ENCODE results near the gene NUDT12. TPM values are rescaled to one million over a fixed set of nuclear protein-coding genes. Genes with fewer than 3 reads are reported as not detected.

NUDT12 gene
- total and polyA plus RNA-seq, 2 of the 13 experiments (the other 11 are each of a cell fraction or from before 2014, with no cell fraction given) = 2.3 to 5.4 TPM

DNA sequence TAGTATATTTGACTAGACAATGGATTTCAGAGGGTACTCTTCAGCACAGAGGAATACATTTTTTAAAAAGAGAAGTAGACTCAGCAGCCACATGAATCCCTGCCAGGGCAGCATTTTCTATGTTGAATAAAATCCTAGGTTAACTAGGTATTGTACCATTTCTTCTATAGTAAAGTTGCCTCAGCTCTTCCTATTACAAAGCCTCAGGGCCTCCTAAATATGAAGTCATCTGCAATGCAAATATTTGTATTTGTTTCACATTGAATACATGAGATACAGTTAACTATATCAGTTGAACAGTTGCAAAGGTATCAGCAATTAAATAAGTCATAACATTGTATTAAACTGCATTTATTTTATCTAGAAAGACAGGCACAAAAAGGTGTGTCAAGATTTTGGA lies 59.5 kb downstream of the NUDT12 start (continued):
- TF ChIP-seq, protein P1, sequence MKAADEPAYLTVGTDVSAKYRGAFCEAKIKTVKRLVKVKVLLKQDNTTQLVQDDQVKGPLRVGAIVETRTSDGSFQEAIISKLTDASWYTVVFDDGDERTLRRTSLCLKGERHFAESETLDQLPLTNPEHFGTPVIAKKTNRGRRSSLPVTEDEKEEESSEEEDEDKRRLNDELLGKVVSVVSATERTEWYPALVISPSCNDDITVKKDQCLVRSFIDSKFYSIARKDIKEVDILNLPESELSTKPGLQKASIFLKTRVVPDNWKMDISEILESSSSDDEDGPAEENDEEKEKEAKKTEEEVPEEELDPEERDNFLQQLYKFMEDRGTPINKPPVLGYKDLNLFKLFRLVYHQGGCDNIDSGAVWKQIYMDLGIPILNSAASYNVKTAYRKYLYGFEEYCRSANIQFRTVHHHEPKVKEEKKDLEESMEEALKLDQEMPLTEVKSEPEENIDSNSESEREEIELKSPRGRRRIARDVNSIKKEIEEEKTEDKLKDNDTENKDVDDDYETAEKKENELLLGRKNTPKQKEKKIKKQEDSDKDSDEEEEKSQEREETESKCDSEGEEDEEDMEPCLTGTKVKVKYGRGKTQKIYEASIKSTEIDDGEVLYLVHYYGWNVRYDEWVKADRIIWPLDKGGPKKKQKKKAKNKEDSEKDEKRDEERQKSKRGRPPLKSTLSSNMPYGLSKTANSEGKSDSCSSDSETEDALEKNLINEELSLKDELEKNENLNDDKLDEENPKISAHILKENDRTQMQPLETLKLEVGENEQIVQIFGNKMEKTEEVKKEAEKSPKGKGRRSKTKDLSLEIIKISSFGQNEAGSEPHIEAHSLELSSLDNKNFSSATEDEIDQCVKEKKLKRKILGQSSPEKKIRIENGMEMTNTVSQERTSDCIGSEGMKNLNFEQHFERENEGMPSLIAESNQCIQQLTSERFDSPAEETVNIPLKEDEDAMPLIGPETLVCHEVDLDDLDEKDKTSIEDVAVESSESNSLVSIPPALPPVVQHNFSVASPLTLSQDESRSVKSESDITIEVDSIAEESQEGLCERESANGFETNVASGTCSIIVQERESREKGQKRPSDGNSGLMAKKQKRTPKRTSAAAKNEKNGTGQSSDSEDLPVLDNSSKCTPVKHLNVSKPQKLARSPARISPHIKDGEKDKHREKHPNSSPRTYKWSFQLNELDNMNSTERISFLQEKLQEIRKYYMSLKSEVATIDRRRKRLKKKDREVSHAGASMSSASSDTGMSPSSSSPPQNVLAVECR (CRISPR knock-in tag; IDR thresholded peaks at IDR 0.05; ENCODE audit: borderline replicate concordance) = no peak
- TF ChIP-seq, protein P2, sequence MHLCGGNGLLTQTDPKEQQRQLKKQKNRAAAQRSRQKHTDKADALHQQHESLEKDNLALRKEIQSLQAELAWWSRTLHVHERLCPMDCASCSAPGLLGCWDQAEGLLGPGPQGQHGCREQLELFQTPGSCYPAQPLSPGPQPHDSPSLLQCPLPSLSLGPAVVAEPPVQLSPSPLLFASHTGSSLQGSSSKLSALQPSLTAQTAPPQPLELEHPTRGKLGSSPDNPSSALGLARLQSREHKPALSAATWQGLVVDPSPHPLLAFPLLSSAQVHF (CRISPR knock-in tag; IDR thresholded peaks at IDR 0.05) = no peak
- no peak for TF ChIP-seq SUZ12 (IDR thresholded peaks at IDR 0.05; ENCODE audit: low read depth, low read length)
- no peak for TF ChIP-seq HDAC6 (IDR thresholded peaks at IDR 0.05; ENCODE audit: low read depth, low read length)
- TF ChIP-seq, protein P3, sequence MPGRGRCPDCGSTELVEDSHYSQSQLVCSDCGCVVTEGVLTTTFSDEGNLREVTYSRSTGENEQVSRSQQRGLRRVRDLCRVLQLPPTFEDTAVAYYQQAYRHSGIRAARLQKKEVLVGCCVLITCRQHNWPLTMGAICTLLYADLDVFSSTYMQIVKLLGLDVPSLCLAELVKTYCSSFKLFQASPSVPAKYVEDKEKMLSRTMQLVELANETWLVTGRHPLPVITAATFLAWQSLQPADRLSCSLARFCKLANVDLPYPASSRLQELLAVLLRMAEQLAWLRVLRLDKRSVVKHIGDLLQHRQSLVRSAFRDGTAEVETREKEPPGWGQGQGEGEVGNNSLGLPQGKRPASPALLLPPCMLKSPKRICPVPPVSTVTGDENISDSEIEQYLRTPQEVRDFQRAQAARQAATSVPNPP (CRISPR knock-in tag; IDR thresholded peaks at IDR 0.05) = no peak
- no peak for TF ChIP-seq HMG20B (CRISPR knock-in tag; conservative IDR thresholded peaks at IDR 0.05)
- TF ChIP-seq ZBTB4 (CRISPR knock-in tag; IDR thresholded peaks at IDR 0.05; ENCODE audit: borderline replicate concordance) = no peak
